ENCODE measurements around the gene GPR17. TPM values are rescaled to one million over a fixed set of nuclear protein-coding genes. Genes with fewer than 3 reads are reported as not detected.
A peak's percentile ranks its signal among the peaks of the same experiment; 100 is the strongest.

GPR17 gene
- total RNA-seq, 2 donors from 2014 or later, result 0.31 TPM; not detected in 1

GRCh38 chr2:127650041-127650784 is 4.3 kb downstream of the GPR17 start:
- intact Hi-C loops (cut with DNase I, micrococcal nuclease), result no loop called here
- no peak for DNase-seq
- no peak for ATAC-seq

- ATAC-seq (no peak), DNase-seq (peak in 1 of 2 donors; percentile 62)
- intact Hi-C loops (cut with DNase I, micrococcal nuclease), result no loop called here
Observed at GRCh38 chr2:127650785-127651380, 4.9 kb downstream of the GPR17 start.

- ATAC-seq (no peak), DNase-seq (no peak)
- intact Hi-C loops (cut with DNase I, micrococcal nuclease), result no loop called here
Observed at GRCh38 chr2:127651381-127651809, 5.4 kb downstream of the GPR17 start.

GRCh38 chr2:127651971-127652550 is 6.1 kb downstream of the GPR17 start:
- ATAC-seq, result peak; percentile 15

GRCh38 chr2:127652786-127653357 is 6.9 kb downstream of the GPR17 start:
- DNase-seq (no peak), ATAC-seq (no peak)
- intact Hi-C loops (cut with DNase I, micrococcal nuclease), result no loop called here

More at GRCh38 chr2:127651971-127652550, 6.1 kb downstream of the GPR17 start:
- DNase-seq, result peak in 1 of 2 donors; percentile 89
- intact Hi-C loops (cut with DNase I, micrococcal nuclease), result no loop called here

GRCh38 chr2:127653421-127654083 is 7.6 kb downstream of the GPR17 start:
- peak in 1 of 2 donors; percentile 3 for DNase-seq
- no peak for ATAC-seq
- intact Hi-C loops (cut with DNase I, micrococcal nuclease), result no loop called here

- DNase-seq (no peak), ATAC-seq (no peak)
- intact Hi-C loops (cut with DNase I, micrococcal nuclease), result no loop called here
Observed at GRCh38 chr2:127654084-127654837, 8.3 kb downstream of the GPR17 start.

GRCh38 chr2:127654838-127655175 is 8.9 kb downstream of the GPR17 start:
- intact Hi-C loops (cut with DNase I, micrococcal nuclease), result no loop called here
- ATAC-seq (no peak), DNase-seq (no peak)

GRCh38 chr2:127655209-127656073 is 9.5 kb downstream of the GPR17 start:
- intact Hi-C loops (cut with DNase I, micrococcal nuclease), result no loop called here

GRCh38 chr2:127656569-127657231 is 10.7 kb downstream of the GPR17 start:
- DNase-seq (no peak), ATAC-seq (no peak)
- intact Hi-C loops (cut with DNase I, micrococcal nuclease), result no loop called here

More at GRCh38 chr2:127655209-127656073, 9.5 kb downstream of the GPR17 start:
- DNase-seq (peak in 1 of 2 donors; percentile 4), ATAC-seq (no peak)

GRCh38 chr2:127657232-127657595 is 11.3 kb downstream of the GPR17 start:
- intact Hi-C loops (cut with DNase I, micrococcal nuclease), result no loop called here
- ATAC-seq (no peak), DNase-seq (peak in 1 of 2 donors; percentile 5)

GRCh38 chr2:127658146-127658545 is 12.2 kb downstream of the GPR17 start:
- intact Hi-C loops (cut with DNase I, micrococcal nuclease), result no loop called here
- ATAC-seq (no peak), DNase-seq (no peak)

- ATAC-seq, result no peak
- intact Hi-C loops (cut with DNase I, micrococcal nuclease), result no loop called here
- DNase-seq, result peak in 1 of 2 donors; percentile 50
Observed at GRCh38 chr2:127658641-127659407, 12.9 kb downstream of the GPR17 start.

GRCh38 chr2:127659408-127660290 is 13.7 kb downstream of the GPR17 start:
- intact Hi-C loops (cut with DNase I, micrococcal nuclease), result no loop called here
- ATAC-seq, result peak; percentile 12
- DNase-seq, result peak in 1 of 2 donors; percentile 31

GRCh38 chr2:127660291-127660578 is 14.3 kb downstream of the GPR17 start:
- intact Hi-C loops (cut with DNase I, micrococcal nuclease), result no loop called here
- peak in 1 of 2 donors; percentile 17 for DNase-seq
- ATAC-seq, result no peak
